Small intestine (tissue), 7 donors: ENCODE results near the gene DLX3. TPM values are rescaled to one million over a fixed set of nuclear protein-coding genes. Genes with fewer than 3 reads are reported as not detected.

Experiments used
- DNase-seq, 2 donors: peaks; one replicate each; pipeline versions ENCODE4 v3.0.0 to v3.0.0-alpha.2; 2013
- FAIRE-seq: peaks from 2 replicates; lab custom pipeline; 2012; peaks lifted over from hg19 to GRCh38; lab: Jason Lieb, UNC
- H3K27ac ChIP-seq, 3 donors: one replicate each; pipeline ENCODE4 v1.5.1; 2013; ENCODE audit warnings: low read length in 2 of 3, mild to moderate bottlenecking in 2 of 3, control low read depth in 1 of 3, inconsistent platforms in 1 of 3, low read depth in 1 of 3, moderate library complexity in 1 of 3
- H3K27me3 ChIP-seq, 3 donors: one replicate each; pipeline ENCODE4 v1.6.1; 2013; ENCODE audit warnings: low read length in 3 of 3, inconsistent platforms in 1 of 3; ENCODE audit not compliant: control insufficient read depth in 3 of 3, insufficient read depth in 3 of 3
- H3K36me3 ChIP-seq, 3 donors: one replicate each; pipeline ENCODE4 v1.6.1; 2013; ENCODE audit warnings: low read length in 3 of 3, inconsistent platforms in 1 of 3, low read depth in 1 of 3, mild to moderate bottlenecking in 1 of 3, moderate library complexity in 1 of 3; ENCODE audit not compliant: control insufficient read depth in 3 of 3, insufficient read depth in 2 of 3
- H3K4me1 ChIP-seq, 3 donors: one replicate each; pipeline ENCODE4 v1.6.1; 2013; ENCODE audit warnings: low read length in 2 of 3, inconsistent platforms in 1 of 3, low read depth in 1 of 3, mild to moderate bottlenecking in 1 of 3, moderate library complexity in 1 of 3; ENCODE audit not compliant: control insufficient read depth in 3 of 3, insufficient read depth in 2 of 3
- H3K4me3 ChIP-seq, 3 donors: one replicate each; pipeline ENCODE4 v1.5.1; 2013; ENCODE audit warnings: low read length in 3 of 3, control low read depth in 1 of 3, inconsistent platforms in 1 of 3, low read depth in 1 of 3, mild to moderate bottlenecking in 1 of 3, moderate library complexity in 1 of 3
- H3K9me3 ChIP-seq, 2 donors: one replicate each; pipeline ENCODE4 v1.6.1; 2013; ENCODE audit warnings: low read depth in 1 of 2, low read length in 1 of 2; ENCODE audit not compliant: control insufficient read depth in 2 of 2, insufficient read depth in 1 of 2
- WGBS, 3 donors: extraction: QIAGEN DNeasy Blood & Tissue Kit; methylation state at CpG; one replicate each; pipeline ENCODE4 v1.1.7; 2013; 5-methylcytosine and 5-hydroxymethylcytosine counted together
- polyA plus RNA-seq, 4 donors: library from polyadenylated mRNA; stranded (reverse) in 3 of 4; unstranded in 1 of 4; fragments of 200-250 nt in 3 of 4; fragments of 120-200 nt in 1 of 4; gene quantifications; one replicate each; pipeline versions ENCODE4 v1.2.1 to v1.2.3, GENCODE V29; 2013
- donor health status: healthy with polysubstance abuse.
- donor health status: control.
- donor health status: control.
- donor health status: Bipolar disorder and iron deficiency.
- donor health status: healthy.

Gene DLX3
- polyA plus RNA-seq, 4 donors: 0.06 to 1.4 TPM; not detected in 2

DNA sequence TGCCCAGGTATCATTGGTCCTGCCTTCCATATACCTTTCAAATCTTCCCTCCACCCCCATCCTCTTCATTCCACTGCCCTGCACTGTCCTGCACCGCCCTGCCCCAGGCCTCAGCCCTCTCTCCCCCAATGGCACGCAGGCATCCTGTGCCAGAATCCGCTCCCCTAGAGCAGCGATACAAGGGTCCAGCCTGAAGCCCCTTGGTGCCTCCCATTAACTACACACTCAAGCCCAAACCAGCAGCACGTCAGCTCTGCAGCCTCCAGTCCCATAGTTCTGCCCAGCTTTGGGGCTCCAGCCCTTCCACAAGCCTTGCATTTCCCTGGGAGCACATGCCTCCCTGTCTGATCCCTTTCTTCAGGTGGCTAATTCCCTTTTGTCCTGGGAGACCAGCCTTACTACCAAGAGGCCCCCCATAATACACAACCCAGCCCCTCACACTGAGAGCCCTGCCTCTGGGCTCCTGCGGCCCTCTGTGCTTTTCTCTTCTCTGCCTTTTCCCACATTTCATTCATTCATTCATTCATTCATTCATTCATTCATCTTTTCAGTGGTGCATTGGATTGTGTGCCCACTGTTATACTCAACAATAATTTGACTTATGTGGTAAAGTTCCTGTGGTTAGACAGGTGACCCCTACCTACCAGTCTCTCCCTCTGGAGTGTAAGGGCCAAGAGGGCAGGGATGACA, 26.8 kb upstream of the DLX3 start:
- Histone ChIP-seq H3K4me1 (peaks cover 0 to 6% (median 0%) of the 10 kb centered on the region in 3 donors), H3K36me3 (no peaks in the 10 kb centered on the region), H3K27ac (no peak overlapping the region), H3K27me3 (no peaks in the 10 kb centered on the region), H3K4me3 (no peak overlapping the region), H3K9me3 (no peaks in the 10 kb centered on the region)
- DNase-seq: no peak
- FAIRE-seq: no peak
- WGBS, 3 donors: 91 to 96% (median 92%) methylated on average over 6 of the region's 6 CpGs

GRCh38 chr17:50020841-50021599, 26.0 kb upstream of the DLX3 start:
- Histone ChIP-seq H3K9me3 (no peaks in the 10 kb centered on the region), H3K4me3 (no peak overlapping the region), H3K36me3 (no peaks in the 10 kb centered on the region), H3K4me1 (peaks cover 0 to 6% (median 0%) of the 10 kb centered on the region in 3 donors), H3K27me3 (no peaks in the 10 kb centered on the region), H3K27ac (no peak overlapping the region)
- FAIRE-seq: no peak
- no peak for DNase-seq
- 57 to 61% (median 57%) methylated on average over 13 of the region's 13 CpGs for WGBS, 3 donors

- Histone ChIP-seq H3K4me1 (peaks cover 0 to 6% (median 0%) of the 10 kb centered on the region in 3 donors), H3K4me3 (no peak overlapping the region), H3K36me3 (no peaks in the 10 kb centered on the region), H3K27ac (no peak overlapping the region), H3K27me3 (no peaks in the 10 kb centered on the region), H3K9me3 (peaks cover 0 to 14% of the 10 kb centered on the region in 2 donors)
- DNase-seq (no peak), FAIRE-seq (no peak)
- 80 to 96% (median 95%) methylated on average over 1 of the region's 1 CpG for WGBS, 3 donors
Observed at GRCh38 chr17:50018909-50019308, 23.9 kb upstream of the DLX3 start.

DNA sequence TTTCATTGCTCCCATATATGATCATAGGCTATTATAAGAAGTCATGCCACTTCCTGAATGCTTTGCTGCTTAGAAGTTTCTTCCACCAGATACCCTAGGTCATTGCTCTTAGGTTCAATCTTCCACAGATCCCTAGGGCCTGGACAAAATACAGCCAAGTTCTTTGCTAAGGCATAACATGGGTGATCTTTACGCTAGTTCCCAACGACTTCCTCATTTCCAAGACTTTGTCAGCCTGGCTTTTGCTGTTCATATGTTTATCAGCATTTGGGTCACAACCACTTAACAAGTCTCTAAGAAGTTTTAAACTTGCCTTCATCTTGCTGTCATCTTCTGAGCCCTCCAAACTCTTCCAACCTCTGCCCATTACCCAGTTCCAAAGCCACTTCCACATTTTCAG, 20.1 kb upstream of the DLX3 start:
- Histone ChIP-seq H3K4me3 (no peak overlapping the region), H3K9me3 (peaks cover 2 to 31% of the 10 kb centered on the region in 2 donors), H3K36me3 (no peaks in the 10 kb centered on the region), H3K27ac (no peak overlapping the region), H3K27me3 (no peaks in the 10 kb centered on the region), H3K4me1 (no peaks in the 10 kb centered on the region)
- DNase-seq (no peak), FAIRE-seq (no peak)
- WGBS, 3 donors: 84 to 89% (median 87%) methylated on average over 2 of the region's 2 CpGs

GRCh38 chr17:50014471-50015088, 19.6 kb upstream of the DLX3 start:
- WGBS, 3 donors: 19 to 26% (median 24%) methylated on average over 1 of the region's 1 CpG
- no peak overlapping the region for H3K27ac ChIP-seq
- no peak for FAIRE-seq
- H3K4me1 ChIP-seq: no peaks in the 10 kb centered on the region
- no peak overlapping the region for H3K4me3 ChIP-seq
- DNase-seq: no peak
- no peaks in the 10 kb centered on the region for H3K36me3 ChIP-seq
- no peaks in the 10 kb centered on the region for H3K27me3 ChIP-seq
- peaks cover 2 to 36% of the 10 kb centered on the region in 2 donors for H3K9me3 ChIP-seq

GRCh38 chr17:50013079-50013478, 18.1 kb upstream of the DLX3 start:
- 89 to 97% (median 94%) methylated on average over 2 of the region's 2 CpGs for WGBS, 3 donors
- no peaks in the 10 kb centered on the region for H3K27me3 ChIP-seq
- no peak overlapping the region for H3K27ac ChIP-seq
- no peaks in the 10 kb centered on the region for H3K4me1 ChIP-seq
- no peak for DNase-seq
- no peaks in the 10 kb centered on the region for H3K36me3 ChIP-seq
- H3K9me3 ChIP-seq: peaks cover 2 to 43% of the 10 kb centered on the region in 2 donors
- FAIRE-seq: no peak
- H3K4me3 ChIP-seq: no peak overlapping the region

GRCh38 chr17:50009282-50009681, 14.3 kb upstream of the DLX3 start:
- no peaks in the 10 kb centered on the region for H3K27me3 ChIP-seq
- H3K4me1 ChIP-seq: no peaks in the 10 kb centered on the region
- H3K4me3 ChIP-seq: no peak overlapping the region
- H3K36me3 ChIP-seq: no peaks in the 10 kb centered on the region
- peaks cover 2 to 33% of the 10 kb centered on the region in 2 donors for H3K9me3 ChIP-seq
- FAIRE-seq (no peak), DNase-seq (no peak)
- 75 to 93% (median 83%) methylated on average over 2 of the region's 2 CpGs for WGBS, 3 donors
- no peak overlapping the region for H3K27ac ChIP-seq

GRCh38 chr17:50003911-50004310, 8.9 kb upstream of the DLX3 start:
- H3K4me3 ChIP-seq: no peak overlapping the region
- H3K9me3 ChIP-seq: peaks cover 0 to 2% of the 10 kb centered on the region in 2 donors
- peaks cover 0 to 32% (median 11%) of the 10 kb centered on the region in 3 donors for H3K27me3 ChIP-seq
- WGBS, 3 donors: 59 to 68% (median 66%) methylated on average over 4 of the region's 4 CpGs
- no peak for FAIRE-seq
- no peak for DNase-seq
- no peaks in the 10 kb centered on the region for H3K36me3 ChIP-seq
- H3K27ac ChIP-seq: no peak overlapping the region
- no peaks in the 10 kb centered on the region for H3K4me1 ChIP-seq
